ENCODE results near the gene PTPN20. TPM values are rescaled to one million over a fixed set of nuclear protein-coding genes. Genes with fewer than 3 reads are reported as not detected.
A peak's percentile ranks its signal among the peaks of the same experiment; 100 is the strongest.

Gene PTPN20
- total RNA-seq, 2 experiments from 2014 or later = 2.2 to 2.5 TPM

GRCh38 chr10:47028466-47028865 lies 117.2 kb downstream of the PTPN20 start:
- H3K9me3 ChIP-seq (ENCODE audit: control insufficient read depth in 1 of 2, insufficient read depth in 1 of 2, low read length in 2 of 2) = no peaks in the 10 kb centered on the region
- ChIA-PET POLR2A (no interaction called here), CTCF (no interaction called here)
- H3K36me3 ChIP-seq (ENCODE audit: insufficient read depth, low read length) = no peaks in the 10 kb centered on the region
- H3K27me3 Mint-ChIP-seq = no peaks in the 10 kb centered on the region
- no peak overlapping the region for H3K27ac ChIP-seq (ENCODE audit: low read depth in 1 of 2, low read length in 2 of 2)
- intact Hi-C loops (cut with DNase I, micrococcal nuclease) = no loop called here
- TF ChIP-seq CTCF (IDR thresholded peaks at IDR 0.05) = no peak
- no peak overlapping the region for H3K4me3 ChIP-seq (ENCODE audit: low read length)
- H3K4me3 Mint-ChIP-seq = no peak overlapping the region
- no peak for ATAC-seq (ENCODE audit: poor library complexity)
- no peaks in the 10 kb centered on the region for H3K36me3 Mint-ChIP-seq (ENCODE audit: low read depth)
- no peaks in the 10 kb centered on the region for H3K27me3 ChIP-seq (ENCODE audit: control insufficient read depth in 1 of 2, insufficient read depth in 2 of 2, low read length in 2 of 2)
- H3K4me1 Mint-ChIP-seq (ENCODE audit: low read depth) = peaks cover 6% of the 10 kb centered on the region
- no peaks in the 10 kb centered on the region for H3K9me3 Mint-ChIP-seq
- no peak overlapping the region for H3K27ac Mint-ChIP-seq
- peaks cover 7% of the 10 kb centered on the region for H3K4me1 ChIP-seq (ENCODE audit: insufficient read depth, low read length)
- DNase-seq = peak in 1 of 14 experiments; percentile 15

GRCh38 chr10:47029181-47030009 lies 118.2 kb downstream of the PTPN20 start:
- intact Hi-C loops (cut with DNase I, micrococcal nuclease) = no loop called here
- ATAC-seq (ENCODE audit: poor library complexity) = no peak
- Histone ChIP-seq H3K4me1 (ENCODE audit: insufficient read depth, low read length) (peaks cover 7% of the 10 kb centered on the region), H3K27me3 (ENCODE audit: control insufficient read depth in 1 of 2, insufficient read depth in 2 of 2, low read length in 2 of 2) (no peaks in the 10 kb centered on the region), H3K27ac (ENCODE audit: low read depth in 1 of 2, low read length in 2 of 2) (no peak overlapping the region), H3K4me3 (ENCODE audit: low read length) (no peak overlapping the region), H3K36me3 (ENCODE audit: insufficient read depth, low read length) (no peaks in the 10 kb centered on the region), H3K9me3 (ENCODE audit: control insufficient read depth in 1 of 2, insufficient read depth in 1 of 2, low read length in 2 of 2) (no peaks in the 10 kb centered on the region)
- Mint-ChIP-seq H3K4me1 (ENCODE audit: low read depth) (peaks cover 6% of the 10 kb centered on the region), H3K36me3 (ENCODE audit: low read depth) (no peaks in the 10 kb centered on the region), H3K9me3 (no peaks in the 10 kb centered on the region), H3K27ac (no peak overlapping the region), H3K27me3 (no peaks in the 10 kb centered on the region), H3K4me3 (no peak overlapping the region)
- ChIA-PET CTCF (no interaction called here), POLR2A (no interaction called here)
- TF ChIP-seq CTCF (IDR thresholded peaks at IDR 0.05) = no peak
- peak in 1 of 14 experiments; percentile 24 for DNase-seq

- no peak for ATAC-seq (ENCODE audit: poor library complexity)
- ChIA-PET CTCF (no interaction called here), POLR2A (no interaction called here)
- TF ChIP-seq CTCF (IDR thresholded peaks at IDR 0.05) = no peak
- Histone ChIP-seq H3K4me1 (ENCODE audit: insufficient read depth, low read length) (no peaks in the 10 kb centered on the region), H3K27ac (ENCODE audit: low read depth in 1 of 2, low read length in 2 of 2) (no peak overlapping the region), H3K36me3 (ENCODE audit: insufficient read depth, low read length) (no peaks in the 10 kb centered on the region), H3K4me3 (ENCODE audit: low read length) (no peak overlapping the region), H3K27me3 (ENCODE audit: control insufficient read depth in 1 of 2, insufficient read depth in 2 of 2, low read length in 2 of 2) (no peaks in the 10 kb centered on the region), H3K9me3 (ENCODE audit: control insufficient read depth in 1 of 2, insufficient read depth in 1 of 2, low read length in 2 of 2) (no peaks in the 10 kb centered on the region)
- H3K36me3 Mint-ChIP-seq (ENCODE audit: low read depth) = no peaks in the 10 kb centered on the region
- intact Hi-C loops (cut with DNase I, micrococcal nuclease) = no loop called here
- H3K4me3 Mint-ChIP-seq = no peak overlapping the region
- H3K27me3 Mint-ChIP-seq = no peaks in the 10 kb centered on the region
- no peaks in the 10 kb centered on the region for H3K4me1 Mint-ChIP-seq (ENCODE audit: low read depth)
- no peak overlapping the region for H3K27ac Mint-ChIP-seq
- no peaks in the 10 kb centered on the region for H3K9me3 Mint-ChIP-seq
- DNase-seq = peak in 1 of 14 experiments; percentile 20
Observed at GRCh38 chr10:47030191-47030703, 119.0 kb downstream of the PTPN20 start.
